Stimulated activated CD4-positive, alpha-beta T cell treated with anti-CD3 and anti-CD28 coated beads, TNF-alpha, amount 100 ng/mL, for 48 hours (primary cell): ENCODE results near the gene ZNF621.

Source experiments
- DNase-seq, 3 donors: peaks; one replicate each; pipeline ENCODE4 v3.0.0-alpha.2; 2020; ENCODE audit warnings: low read depth in 3 of 3

ZNF621 gene

GRCh38 chr3:40524568-40525285 is at the start of gene ZNF621:
Gene ZNF621, plus strand, starts transcription at chr3:40524960. Its CDS starts 881 bp downstream, at chr3:40525841.
- DNase-seq: peak; percentile 65 to 83 (median 75)

GRCh38 chr3:40476478-40477470 is 48.0 kb upstream of the ZNF621 start, which contains the start of gene ZNF619:
Gene ZNF619, plus strand, starts transcription at chr3:40477122. Its CDS starts 858 bp downstream, at chr3:40477980.
- peak in 2 of 3 donors; percentile 13 to 38 for DNase-seq

- DNase-seq: no peak
Measured at GRCh38 chr3:40477666-40478065, 47.1 kb upstream of the ZNF621 start.

- no peak for DNase-seq
Measured at GRCh38 chr3:40487172-40487571, 37.6 kb upstream of the ZNF621 start.

GRCh38 chr3:40490916-40491315 is 33.8 kb upstream of the ZNF621 start:
- no peak for DNase-seq

GRCh38 chr3:40494698-40495097 is 30.1 kb upstream of the ZNF621 start:
- no peak for DNase-seq

- DNase-seq: no peak
Measured at GRCh38 chr3:40497288-40497687, 27.5 kb upstream of the ZNF621 start.

GRCh38 chr3:40499952-40500351 is 24.8 kb upstream of the ZNF621 start:
- DNase-seq: no peak

- DNase-seq: no peak
Measured at GRCh38 chr3:40502034-40502433, 22.7 kb upstream of the ZNF621 start.

- DNase-seq: no peak
Measured at GRCh38 chr3:40504636-40505430, 19.9 kb upstream of the ZNF621 start.

- DNase-seq: peak in 2 of 3 donors; percentile 10 to 24
Measured at GRCh38 chr3:40505599-40506462, 18.9 kb upstream of the ZNF621 start, which contains the start of gene ZNF620. Gene ZNF620, plus strand, starts transcription at chr3:40506039. Its CDS starts 314 bp downstream, at chr3:40506353.

- DNase-seq: no peak
Measured at GRCh38 chr3:40511031-40511718, 13.6 kb upstream of the ZNF621 start.

- no peak for DNase-seq
Measured at GRCh38 chr3:40516201-40516600, 8.6 kb upstream of the ZNF621 start.

GRCh38 chr3:40518067-40518466 is 6.7 kb upstream of the ZNF621 start:
- DNase-seq: no peak

- no peak for DNase-seq
Measured at GRCh38 chr3:40518848-40519247, 5.9 kb upstream of the ZNF621 start.

GRCh38 chr3:40521254-40521653 is 3.5 kb upstream of the ZNF621 start:
- DNase-seq: no peak

- no peak for DNase-seq
Measured at GRCh38 chr3:40523781-40524180, 979 bp upstream of the ZNF621 start.

- DNase-seq: no peak
Measured at GRCh38 chr3:40524222-40524567, 565 bp upstream of the ZNF621 start.

- no peak for DNase-seq
Measured at GRCh38 chr3:40528426-40528825, 3.7 kb downstream of the ZNF621 start.

GRCh38 chr3:40532252-40532651 is 7.5 kb downstream of the ZNF621 start:
- no peak for DNase-seq
